HG02938 (cell line): ENCODE results near the gene FGGY.

ENCODE experiments used
- ATAC-seq: cut with Tn5 transposase; IDR thresholded peaks from one replicate; pipeline ENCODE4 v1.9.1; 2021; ENCODE audit warnings: mild to moderate bottlenecking, moderate library complexity; ENCODE audit not compliant: unreplicated experiment

FGGY gene

GRCh38 chr1:59378621-59379370, 81.9 kb downstream of the FGGY start:
- ATAC-seq = no peak

- no peak for ATAC-seq
These were observed 82.5 kb downstream of the FGGY start for GRCh38 chr1:59379371-59379728.

- no peak for ATAC-seq
These were observed 87.1 kb downstream of the FGGY start for GRCh38 chr1:59383963-59384362.

GRCh38 chr1:59384443-59384842, 87.5 kb downstream of the FGGY start:
- no peak for ATAC-seq

- ATAC-seq = no peak
These were observed 91.3 kb downstream of the FGGY start for GRCh38 chr1:59388191-59388590.

GRCh38 chr1:59389847-59390246, 93.0 kb downstream of the FGGY start:
- no peak for ATAC-seq

GRCh38 chr1:59390307-59390706, 93.4 kb downstream of the FGGY start:
- no peak for ATAC-seq

GRCh38 chr1:59391212-59392179, 94.6 kb downstream of the FGGY start:
- ATAC-seq = no peak

GRCh38 chr1:59393211-59394180, 96.6 kb downstream of the FGGY start:
- ATAC-seq = no peak

GRCh38 chr1:59394706-59395425, 98.0 kb downstream of the FGGY start:
- ATAC-seq = no peak

- ATAC-seq = no peak
These were observed 99.5 kb downstream of the FGGY start for GRCh38 chr1:59396387-59396786.

- ATAC-seq = no peak
These were observed 100.4 kb downstream of the FGGY start for GRCh38 chr1:59397139-59397858.

- no peak for ATAC-seq
These were observed 102.7 kb downstream of the FGGY start for GRCh38 chr1:59399642-59400041.

GRCh38 chr1:59401581-59401980, 104.7 kb downstream of the FGGY start:
- no peak for ATAC-seq

GRCh38 chr1:59404796-59405195, 107.9 kb downstream of the FGGY start:
- no peak for ATAC-seq

GRCh38 chr1:59406437-59407164, 109.7 kb downstream of the FGGY start:
- ATAC-seq = no peak

GRCh38 chr1:59408608-59409240, 111.8 kb downstream of the FGGY start:
- no peak for ATAC-seq

- no peak for ATAC-seq
These were observed 112.7 kb downstream of the FGGY start for GRCh38 chr1:59409549-59409948.
